ENCODE data around the gene MLXIP. TPM values are rescaled to one million over a fixed set of nuclear protein-coding genes. Genes with fewer than 3 reads are reported as not detected.
A peak's percentile ranks its signal among the peaks of the same experiment; 100 is the strongest.

Gene MLXIP
- total and polyA plus RNA-seq, 9 of the 15 experiments (the other 6 are each of a cell fraction or from before 2014, with no cell fraction given), result 2.2 to 66.3 (median 18.1) TPM

DNA sequence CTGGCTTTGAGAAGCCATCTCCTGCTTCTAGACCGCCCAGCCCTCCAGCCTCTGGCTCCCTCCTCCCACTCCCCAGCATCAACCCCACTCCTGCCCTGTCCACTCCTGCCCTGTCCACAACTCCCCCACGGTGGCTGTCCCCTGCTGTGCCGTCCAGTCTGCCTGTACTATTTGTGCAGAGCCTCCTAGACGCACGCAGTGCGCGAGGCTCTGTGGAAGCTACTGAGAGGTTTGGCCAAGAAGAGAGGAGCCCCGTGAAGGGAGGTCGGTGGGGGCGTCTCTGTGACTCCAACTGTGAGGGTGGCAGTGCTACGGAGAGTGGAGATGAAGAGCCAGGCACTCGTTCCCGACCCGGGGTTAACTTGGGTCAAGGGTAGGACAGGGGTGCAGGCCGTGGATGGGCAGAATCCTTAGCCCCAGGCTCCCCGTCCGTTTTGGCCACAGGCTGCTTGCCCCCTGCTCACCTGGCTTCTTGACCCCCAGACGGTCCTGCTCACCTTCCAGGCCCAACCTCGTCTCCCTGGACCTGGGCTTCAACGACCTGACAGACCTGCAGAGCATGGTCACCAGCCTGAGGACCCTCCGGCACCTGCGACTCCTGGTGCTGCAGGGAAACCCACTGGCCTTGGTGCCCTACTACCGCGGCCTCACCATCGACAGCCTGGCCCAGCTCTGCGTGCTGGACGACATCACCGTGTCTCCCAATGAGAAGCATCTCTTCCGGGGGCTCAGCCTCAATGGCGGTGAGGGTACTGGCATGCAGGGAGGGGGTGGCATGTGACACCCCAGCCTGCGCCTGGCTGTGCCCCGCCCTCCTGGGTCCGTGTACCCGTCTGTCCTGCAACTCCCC, 111.3 kb downstream of the MLXIP start (continued):
- TF ChIP-seq GABPA (tag; conservative IDR thresholded peaks at IDR 0.05; ENCODE audit: low read depth), result no peak
- no peak for TF ChIP-seq RBM17 (IDR thresholded peaks at IDR 0.05; ENCODE audit: borderline replicate concordance, low read depth, low read length)

DNA sequence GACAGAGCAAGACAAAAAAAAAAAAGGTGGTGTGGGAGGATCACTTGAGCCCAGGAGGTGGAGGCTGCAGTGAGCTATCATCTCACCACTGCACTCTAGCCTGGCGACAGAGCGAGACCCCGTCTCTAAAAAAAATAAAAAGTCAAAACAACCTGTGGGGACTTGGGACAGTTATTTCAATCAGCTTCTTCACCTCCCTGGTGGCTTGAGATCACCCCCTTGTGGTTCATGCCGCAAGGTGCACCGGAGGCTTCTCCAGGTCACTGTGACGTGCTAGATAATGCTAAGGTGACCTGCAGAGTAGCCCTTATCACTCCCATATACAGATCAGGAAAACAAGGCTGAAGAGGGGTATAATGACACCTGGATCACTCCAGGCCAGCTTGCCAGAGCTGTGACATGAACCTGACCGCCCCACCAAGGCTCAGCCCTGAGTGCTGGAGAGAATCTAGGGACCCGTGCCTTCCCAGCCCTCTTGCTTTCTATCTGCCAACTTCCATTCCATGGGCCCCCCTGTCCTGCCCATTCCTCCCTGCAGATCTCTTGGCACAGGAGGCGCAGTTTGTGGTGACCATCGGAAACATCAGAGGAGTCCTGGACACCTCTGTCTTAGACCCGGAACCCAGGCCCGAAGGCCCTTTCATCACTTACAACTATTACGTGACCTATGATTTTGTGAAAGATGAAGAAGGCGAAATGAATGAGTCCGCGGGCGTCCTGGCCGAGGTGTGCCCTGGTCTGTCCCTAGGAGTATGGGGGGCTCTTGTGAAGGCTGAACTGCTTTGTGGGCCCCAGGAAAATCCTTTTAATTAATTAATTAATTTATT, 112.5 kb downstream of the MLXIP start:
- Histone ChIP-seq H3K79me2 (ENCODE audit: control insufficient read depth, insufficient read depth, low read length) (no peaks in the 10 kb centered on the region), H3K9me3 (replicated peaks; ENCODE audit: control insufficient read depth, insufficient read depth, low read depth, low read length) (peaks cover 13% of the 10 kb centered on the region), H3K4me3 (no peak overlapping the region), H3K4me2 (ENCODE audit: insufficient read depth, low read length) (peak overlapping the region; percentile 21; the same call in 1 of the 2 replicates), H4K20me1 (replicated peaks; ENCODE audit: control insufficient read depth, insufficient read depth, low read length) (no peaks in the 10 kb centered on the region), H2AFZ (ENCODE audit: low read depth, low read length) (peak overlapping the region; percentile 84), H3K36me3 (ENCODE audit: control insufficient read depth, insufficient read depth, low read length) (no peaks in the 10 kb centered on the region), H3K27me3 (ENCODE audit: control insufficient read depth in 2 of 2, insufficient read depth in 2 of 2, low read length in 2 of 2) (no peaks in the 10 kb centered on the region), H3K9ac (ENCODE audit: insufficient read depth in 1 of 2, low read depth in 2 of 2, low read length in 2 of 2) (peak overlapping the region in 1 of 2 experiments; percentile 15; a peak in 1 of 4 replicates), H3K27ac (ENCODE audit: extremely low read depth, low read depth, low read length) (no peak overlapping the region), H3K9me1 (ENCODE audit: control insufficient read depth, insufficient read depth, low read length) (no peaks in the 10 kb centered on the region), H3K4me1 (replicated peaks in 1 of 2; ENCODE audit: control insufficient read depth in 2 of 2, insufficient read depth in 2 of 2, low read length in 2 of 2) (peaks cover 8 to 19% of the 10 kb centered on the region in 2 experiments; a peak in 4 of 5 replicates)
- POLR2A ChIA-PET, result interaction anchor here (0.6 to 1.6 kb wide), 6 partner anchors 14 to 209 kb away, joined by 3 to 5 read pairs (median 4); no protein-coding TSS in a partner anchor
- peak; percentile 81 to 88 (median 86) for DNase-seq (ENCODE audit: extremely low read depth in 1 of 4, low spot score in 3 of 4)
- CTCF ChIA-PET (ENCODE audit: low intra/inter-chr PET ratio), result interaction anchor here (1.0 to 2.1 kb wide), 4 partner anchors 12 to 137 kb away, joined by 3 to 19 read pairs (median 6); no protein-coding TSS in a partner anchor
- BruUV-seq (replicated peaks), result no TSS peak
- peak; percentile 98 for ATAC-seq
- FAIRE-seq, result peak; percentile 99
- in situ Hi-C loops (cut with MboI), result loop anchor here (5.0 kb wide), 1 partner anchor 149 kb away; no protein-coding TSS in a partner anchor
- WGBS (ENCODE audit: insufficient coverage, low coverage, missing lambda C conversion rate), result 43% methylated on average over 18 of the region's 18 CpGs
- intact Hi-C loops (cut with micrococcal nuclease), result loop anchor here (1.0 to 5.0 kb wide), 3 partner anchors 34 to 137 kb away; no protein-coding TSS in a partner anchor
- TF ChIP-seq HDAC6 (IDR thresholded peaks at IDR 0.05; ENCODE audit: low read depth, low read length) (no peak), FOXK2 (conservative IDR thresholded peaks at IDR 0.05 in 1 of 2, IDR thresholded peaks at IDR 0.05 in 1 of 2; ENCODE audit: low read depth in 2 of 2) (peak in 1 of 2 experiments; percentile 12; a peak in 1 of 4 replicates), ZNF384 (IDR thresholded peaks at IDR 0.05; ENCODE audit: low read depth, low read length) (peak; percentile 80), MAZ (CRISPR knock-in tag; conservative IDR thresholded peaks at IDR 0.05 in 1 of 2, IDR thresholded peaks at IDR 0.05 in 1 of 2) (0 out of 4 replicates have a peak, but pooled peaks of 1 of the 2 experiments have one; percentile 27), ZNF57 (CRISPR knock-in tag; IDR thresholded peaks at IDR 0.05) (no peak)
- TF ChIP-seq, protein P1, sequence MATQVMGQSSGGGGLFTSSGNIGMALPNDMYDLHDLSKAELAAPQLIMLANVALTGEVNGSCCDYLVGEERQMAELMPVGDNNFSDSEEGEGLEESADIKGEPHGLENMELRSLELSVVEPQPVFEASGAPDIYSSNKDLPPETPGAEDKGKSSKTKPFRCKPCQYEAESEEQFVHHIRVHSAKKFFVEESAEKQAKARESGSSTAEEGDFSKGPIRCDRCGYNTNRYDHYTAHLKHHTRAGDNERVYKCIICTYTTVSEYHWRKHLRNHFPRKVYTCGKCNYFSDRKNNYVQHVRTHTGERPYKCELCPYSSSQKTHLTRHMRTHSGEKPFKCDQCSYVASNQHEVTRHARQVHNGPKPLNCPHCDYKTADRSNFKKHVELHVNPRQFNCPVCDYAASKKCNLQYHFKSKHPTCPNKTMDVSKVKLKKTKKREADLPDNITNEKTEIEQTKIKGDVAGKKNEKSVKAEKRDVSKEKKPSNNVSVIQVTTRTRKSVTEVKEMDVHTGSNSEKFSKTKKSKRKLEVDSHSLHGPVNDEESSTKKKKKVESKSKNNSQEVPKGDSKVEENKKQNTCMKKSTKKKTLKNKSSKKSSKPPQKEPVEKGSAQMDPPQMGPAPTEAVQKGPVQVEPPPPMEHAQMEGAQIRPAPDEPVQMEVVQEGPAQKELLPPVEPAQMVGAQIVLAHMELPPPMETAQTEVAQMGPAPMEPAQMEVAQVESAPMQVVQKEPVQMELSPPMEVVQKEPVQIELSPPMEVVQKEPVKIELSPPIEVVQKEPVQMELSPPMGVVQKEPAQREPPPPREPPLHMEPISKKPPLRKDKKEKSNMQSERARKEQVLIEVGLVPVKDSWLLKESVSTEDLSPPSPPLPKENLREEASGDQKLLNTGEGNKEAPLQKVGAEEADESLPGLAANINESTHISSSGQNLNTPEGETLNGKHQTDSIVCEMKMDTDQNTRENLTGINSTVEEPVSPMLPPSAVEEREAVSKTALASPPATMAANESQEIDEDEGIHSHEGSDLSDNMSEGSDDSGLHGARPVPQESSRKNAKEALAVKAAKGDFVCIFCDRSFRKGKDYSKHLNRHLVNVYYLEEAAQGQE (IDR thresholded peaks at IDR 0.05; ENCODE audit: borderline replicate concordance), result peak; percentile 83; the same call in 1 of the 2 replicates
- TF ChIP-seq, protein P1 (CRISPR knock-in tag; IDR thresholded peaks at IDR 0.05; ENCODE audit: low read depth), result no peak

Data from K562 (cell line).